GM12875 (cell line): ENCODE data around the gene CERK.

ENCODE experiments used
- H3K4me3 ChIP-seq: one replicate; pipeline ENCODE4 v1.5.1; 2011; ENCODE audit warnings: low read depth, low read length, control low read depth
- CTCF ChIP-seq: IDR thresholded peaks from 2 replicates; pipeline ENCODE4 v1.5.1; 2011; ENCODE audit warnings: low read depth, mild to moderate bottlenecking, control low read depth, inconsistent platforms, low read length, moderate library complexity, borderline replicate concordance; ENCODE audit not compliant: insufficient read depth

The CERK gene

GRCh38 chr22:46742576-46743221 is 4.6 kb upstream of the CERK start:
- no peak for TF ChIP-seq CTCF
- no peak overlapping the region for H3K4me3 ChIP-seq

- no peak for TF ChIP-seq CTCF
- no peak overlapping the region for H3K4me3 ChIP-seq
Measured at GRCh38 chr22:46741974-46742519, 4.0 kb upstream of the CERK start.

GRCh38 chr22:46740910-46741780 is 3.1 kb upstream of the CERK start:
- TF ChIP-seq CTCF = no peak
- H3K4me3 ChIP-seq = no peak overlapping the region

- H3K4me3 ChIP-seq = no peak overlapping the region
- no peak for TF ChIP-seq CTCF
Measured at GRCh38 chr22:46739094-46739870, 1.2 kb upstream of the CERK start.

- no peak for TF ChIP-seq CTCF
- peak overlapping the region; percentile 62 for H3K4me3 ChIP-seq
Measured at GRCh38 chr22:46738647-46739093, 618 bp upstream of the CERK start.

- TF ChIP-seq CTCF = no peak
- H3K4me3 ChIP-seq = peak overlapping the region; percentile 62
Measured at GRCh38 chr22:46737105-46737975, 712 bp downstream of the CERK start.
